IMR-90 (cell line): Measurements from ENCODE around the gene STRIP2. TPM values are rescaled to one million over a fixed set of nuclear protein-coding genes. Genes with fewer than 3 reads are reported as not detected.

ENCODE experiments used
- ATAC-seq: fragments of 200-7000 bp; cut with Tn5 transposase; 2 replicates; pipeline ENCODE4 v1.9.1; 2020; ENCODE audit warnings: low read depth, mild to moderate bottlenecking, moderate library complexity
- BruUV-seq: library from RNA; stranded (reverse); fragments of 400-500 nt; replicated peaks from 2 replicates; lab custom pipeline; 2021; lab: Mats Ljungman, UMichigan
- CTCF ChIA-PET: fragments of 300-600 bp; formaldehyde crosslinking; extraction: SDS; loops from one replicate; lab custom pipeline; 2021; ENCODE audit warnings: antibody characterized with exemption; lab: Yijun Ruan, JAX
- POLR2A ChIA-PET: fragments of 300-600 bp; sonication (Branson Sonifier 250); formaldehyde crosslinking; loops from one replicate; lab custom pipeline; 2022; ENCODE audit warnings: antibody characterized with exemption; ENCODE audit not compliant: unreplicated experiment; lab: Charles Lee
- DNase-seq: peaks from one replicate; pipeline ENCODE4 v3.0.0; 2013
- H2AFZ ChIP-seq: replicated peaks from 2 replicates; pipeline ENCODE3; 2013; ENCODE audit warnings: low read length, mild to moderate bottlenecking; ENCODE audit not compliant: poor library complexity
- H2AK5ac ChIP-seq: 2 replicates; pipeline ENCODE4 v1.6.1; 2013; ENCODE audit warnings: low read depth, low read length, inconsistent platforms
- H2AK9ac ChIP-seq: replicated peaks from 2 replicates; pipeline ENCODE3; 2013; ENCODE audit warnings: mild to moderate bottlenecking, low read depth, low read length, moderate library complexity; ENCODE audit not compliant: poor library complexity
- H2BK120ac ChIP-seq: 2 replicates; pipeline ENCODE4 v1.6.1; 2013; ENCODE audit warnings: low read depth, low read length, inconsistent platforms
- H2BK15ac ChIP-seq: 3 replicates; pipeline ENCODE4 v1.6.1; 2013; ENCODE audit warnings: low read depth, low read length, inconsistent platforms
- H2BK20ac ChIP-seq: 2 replicates; pipeline ENCODE4 v1.6.1; 2013; ENCODE audit warnings: low read depth, mild to moderate bottlenecking, inconsistent platforms, low read length, moderate library complexity
- H2BK5ac ChIP-seq: 2 replicates; pipeline ENCODE4 v1.6.1; 2013; ENCODE audit warnings: mild to moderate bottlenecking, low read depth, low read length, inconsistent platforms; ENCODE audit not compliant: poor library complexity, severe bottlenecking
- H3K14ac ChIP-seq: replicated peaks from 2 replicates; pipeline ENCODE4 v1.6.1; 2013; ENCODE audit warnings: low read depth, low read length, inconsistent platforms
- H3K18ac ChIP-seq: 2 replicates; pipeline ENCODE4 v1.6.1; 2013; ENCODE audit warnings: low read depth, low read length, control low read depth
- H3K23ac ChIP-seq: 2 replicates; pipeline ENCODE4 v1.6.1; 2013; ENCODE audit warnings: low read depth, low read length, inconsistent platforms
- H3K27ac ChIP-seq: 2 replicates; pipeline ENCODE4 v1.5.1; 2013; ENCODE audit warnings: mild to moderate bottlenecking, control low read depth, low read length; ENCODE audit not compliant: insufficient read depth
- H3K27me3 ChIP-seq: 2 replicates; pipeline ENCODE4 v1.6.1; 2013; ENCODE audit warnings: low read length; ENCODE audit not compliant: control insufficient read depth, insufficient read depth
- H3K36me3 ChIP-seq: 2 replicates; pipeline ENCODE4 v1.6.1; 2013; ENCODE audit warnings: low read length, mixed read lengths; ENCODE audit not compliant: control insufficient read depth, insufficient read depth
- H3K4ac ChIP-seq: 2 replicates; pipeline ENCODE4 v1.6.1; 2013; ENCODE audit warnings: low read depth, low read length, inconsistent platforms
- H3K4me1 ChIP-seq: 2 replicates; pipeline ENCODE4 v1.6.1; 2013; ENCODE audit warnings: low read length, mixed read lengths; ENCODE audit not compliant: control insufficient read depth, insufficient read depth
- H3K4me2 ChIP-seq: 2 replicates; pipeline ENCODE4 v1.6.1; 2013; ENCODE audit warnings: low read depth, mild to moderate bottlenecking, control low read depth, low read length, moderate library complexity
- H3K4me3 ChIP-seq: 2 replicates; pipeline ENCODE4 v1.5.1; 2013; ENCODE audit warnings: low read depth, mild to moderate bottlenecking, control low read depth, low read length, moderate library complexity; ENCODE audit not compliant: insufficient read depth
- H3K56ac ChIP-seq: 2 replicates; pipeline ENCODE4 v1.6.1; 2013; ENCODE audit warnings: low read length, inconsistent platforms; ENCODE audit not compliant: insufficient read depth; ENCODE audit errors: extremely low read depth
- H3K79me1 ChIP-seq, 2 experiments: 2 replicates each; pipeline ENCODE4 v1.6.1; 2013; ENCODE audit warnings: low read length in 2 of 2, inconsistent platforms in 1 of 2, low read depth in 1 of 2
- H3K9ac ChIP-seq: 2 replicates; pipeline ENCODE4 v1.6.1; 2013; ENCODE audit warnings: low read depth, low read length, control low read depth
- H3K9me1 ChIP-seq: 2 replicates; pipeline ENCODE4 v1.6.1; 2013; ENCODE audit warnings: low read length, inconsistent platforms; ENCODE audit not compliant: insufficient read depth
- H3K9me3 ChIP-seq: 2 replicates; pipeline ENCODE4 v1.6.1; 2013; ENCODE audit warnings: low read length; ENCODE audit not compliant: control insufficient read depth, insufficient read depth
- H4K20me1 ChIP-seq: 2 replicates; pipeline ENCODE4 v1.6.1; 2013; ENCODE audit warnings: low read length, inconsistent platforms; ENCODE audit not compliant: insufficient read depth
- H4K5ac ChIP-seq: 2 replicates; pipeline ENCODE4 v1.6.1; 2013; ENCODE audit warnings: mild to moderate bottlenecking, low read depth, low read length, control low read depth
- H4K8ac ChIP-seq, 2 experiments: 2 replicates each; pipeline ENCODE4 v1.6.1; 2013; ENCODE audit warnings: low read depth in 2 of 2, low read length in 2 of 2, control low read depth in 1 of 2, inconsistent platforms in 1 of 2
- H4K91ac ChIP-seq: 2 replicates; pipeline ENCODE4 v1.6.1; 2013; ENCODE audit warnings: low read depth, low read length, inconsistent platforms; ENCODE audit not compliant: insufficient read depth
- CHD1 ChIP-seq: IDR thresholded peaks from 2 replicates; pipeline ENCODE4 v1.6.1; 2012; ENCODE audit warnings: low read depth, low read length, improper control_type of control experiment
- FOS ChIP-seq: fragments of 150-350 bp; IDR thresholded peaks from 2 replicates; pipeline ENCODE4 v1.6.1; 2016; ENCODE audit warnings: low read depth, low read length
- MAZ ChIP-seq: IDR thresholded peaks from 2 replicates; pipeline ENCODE4 v1.6.1; 2012; ENCODE audit warnings: low read depth, mild to moderate bottlenecking, low read length, improper control_type of control experiment, moderate library complexity, borderline replicate concordance
- MXI1 ChIP-seq: IDR thresholded peaks from 2 replicates; pipeline ENCODE4 v1.6.1; 2012; ENCODE audit warnings: low read depth, mild to moderate bottlenecking, low read length, moderate library complexity, borderline replicate concordance
- SMC3 ChIP-seq: fragments of 150-350 bp; IDR thresholded peaks from 2 replicates; pipeline ENCODE4 v1.6.1; 2016; ENCODE audit warnings: low read depth, mild to moderate bottlenecking, antibody characterized with exemption, low read length, moderate library complexity
- WGBS, 2 experiments: methylation state at CpG; one replicate each; pipeline versions ENCODE4 v1.1.5 to v1.1.7; 2013; ENCODE audit warnings: missing lambda C conversion rate in 2 of 2; ENCODE audit not compliant: insufficient read length in 1 of 2; ENCODE audit errors: extremely low coverage in 2 of 2; 5-methylcytosine and 5-hydroxymethylcytosine counted together
- dilution Hi-C: fragments of 300-500 bp; cut with HindIII; formaldehyde crosslinking; loops from one replicate; pipeline ENCODE4 v1.14.3; 2018; ENCODE audit warnings: low sequenced_read_pairs; ENCODE audit not compliant: unreplicated experiment
- in situ Hi-C: fragments of 300-500 bp; cut with MboI; formaldehyde crosslinking; loops from 3 replicates; pipeline ENCODE4 v1.14.3; 2019; ENCODE audit warnings: low sequenced_read_pairs, inconsistent platforms, mixed read lengths
- intact Hi-C: fragments of 100-400 bp; cut with micrococcal nuclease; formaldehyde crosslinking; loops from 2 replicates; pipeline ENCODE4 v1.10.0; 2022
- polyA plus RNA-seq, 3 experiments: library from polyadenylated mRNA; depleted of rRNA; stranded (reverse); fragments of >200 nt; gene quantifications; 2 replicates each; pipeline ENCODE4 v1.2.3, GENCODE V29; 2012; ENCODE audit warnings: low replicate concordance in 1 of 3
- total RNA-seq: library from RNA; depleted of rRNA; stranded (reverse); fragments of >200 nt; gene quantifications from 2 replicates; pipeline ENCODE4 v1.2.3, GENCODE V29; 2012
- TF ChIP-seq, protein P1 (sequence below): fragments of 150-350 bp; IDR thresholded peaks from 2 replicates; pipeline ENCODE4 v1.6.1; 2016; ENCODE audit warnings: low read depth, mild to moderate bottlenecking, low read length, moderate library complexity, borderline replicate concordance

STRIP2 gene
- total and polyA plus RNA-seq, 2 of the 4 experiments (the other 2 are of a cell fraction) = 1.8 to 3.0 TPM

DNA sequence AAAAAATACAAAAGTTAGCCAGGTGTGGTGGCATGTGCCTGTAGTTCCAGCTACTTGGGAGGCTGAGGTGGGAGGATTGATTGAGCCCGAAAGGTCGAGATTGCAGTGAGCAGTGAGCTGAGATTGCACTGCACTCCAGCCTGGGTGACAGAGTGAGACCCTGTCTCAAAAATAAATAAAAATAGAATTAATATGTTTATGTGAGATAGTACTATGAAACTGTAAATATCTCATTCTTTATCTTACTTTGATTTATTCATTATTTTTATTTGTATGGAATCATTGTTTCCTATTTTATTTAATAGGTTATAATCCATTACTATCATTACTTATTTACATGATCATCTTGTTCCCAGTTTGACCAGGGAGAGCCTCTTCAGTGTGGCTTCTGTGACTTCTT lies 41.0 kb upstream of the STRIP2 start:
- intact Hi-C loops = no loop called here
- Histone ChIP-seq H2AFZ (no peak overlapping the region), H4K8ac (no peak overlapping the region), H3K56ac (no peak overlapping the region), H3K27me3 (no peaks in the 10 kb centered on the region), H3K9me1 (peaks cover 6% of the 10 kb centered on the region), H3K4me1 (peaks cover 6% of the 10 kb centered on the region), H3K9me3 (no peaks in the 10 kb centered on the region), H3K23ac (no peak overlapping the region), H2BK15ac (no peak overlapping the region), H4K20me1 (no peaks in the 10 kb centered on the region), H2BK20ac (no peak overlapping the region), H3K9ac (no peak overlapping the region), H3K4ac (no peak overlapping the region), H3K79me1 (no peaks in the 10 kb centered on the region), H2AK5ac (no peak overlapping the region), H3K14ac (no peak overlapping the region), H2BK120ac (no peak overlapping the region), H4K5ac (no peak overlapping the region), H4K91ac (no peak overlapping the region), H3K36me3 (0 out of 2 replicates have a peak, but pooled peaks cover 2% of the 10 kb centered on the region), H3K4me2 (no peak overlapping the region), H3K18ac (no peak overlapping the region), H3K4me3 (no peak overlapping the region), H2BK5ac (no peak overlapping the region), H3K27ac (no peak overlapping the region), H2AK9ac (no peak overlapping the region)
- WGBS, 2 experiments = no CpG with 5 or more reads among the region's 2 CpGs
- CTCF ChIA-PET = no interaction called here
- no TSS peak for BruUV-seq
- ATAC-seq (no peak), DNase-seq (no peak)
- POLR2A ChIA-PET = no interaction called here
- TF ChIP-seq SMC3 (no peak), MAZ (no peak), FOS (no peak), CHD1 (no peak), MXI1 (no peak)
- TF ChIP-seq, protein P1, sequence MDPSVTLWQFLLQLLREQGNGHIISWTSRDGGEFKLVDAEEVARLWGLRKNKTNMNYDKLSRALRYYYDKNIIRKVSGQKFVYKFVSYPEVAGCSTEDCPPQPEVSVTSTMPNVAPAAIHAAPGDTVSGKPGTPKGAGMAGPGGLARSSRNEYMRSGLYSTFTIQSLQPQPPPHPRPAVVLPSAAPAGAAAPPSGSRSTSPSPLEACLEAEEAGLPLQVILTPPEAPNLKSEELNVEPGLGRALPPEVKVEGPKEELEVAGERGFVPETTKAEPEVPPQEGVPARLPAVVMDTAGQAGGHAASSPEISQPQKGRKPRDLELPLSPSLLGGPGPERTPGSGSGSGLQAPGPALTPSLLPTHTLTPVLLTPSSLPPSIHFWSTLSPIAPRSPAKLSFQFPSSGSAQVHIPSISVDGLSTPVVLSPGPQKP = no peak
- in situ Hi-C loops = no loop called here
- dilution Hi-C loops = no loop called here
